22Rv1 (cell line): Measurements from ENCODE around the gene YTHDF1.

ENCODE experiments used
- H3K27ac ChIP-seq: fragments of 450-650 bp; 2 replicates; pipeline ENCODE4 v1.5.1; 2017
- ZFX ChIP-seq: fragments of 450-650 bp; IDR thresholded peaks from 2 replicates; pipeline ENCODE4 v1.6.1; 2017; ENCODE audit warnings: antibody characterized with exemption, borderline replicate concordance
- TF ChIP-seq, protein P1 (sequence below): fragments of 450-650 bp; IDR thresholded peaks from 2 replicates; pipeline ENCODE4 v1.5.1; 2017; ENCODE audit warnings: mild to moderate bottlenecking

Gene YTHDF1

DNA sequence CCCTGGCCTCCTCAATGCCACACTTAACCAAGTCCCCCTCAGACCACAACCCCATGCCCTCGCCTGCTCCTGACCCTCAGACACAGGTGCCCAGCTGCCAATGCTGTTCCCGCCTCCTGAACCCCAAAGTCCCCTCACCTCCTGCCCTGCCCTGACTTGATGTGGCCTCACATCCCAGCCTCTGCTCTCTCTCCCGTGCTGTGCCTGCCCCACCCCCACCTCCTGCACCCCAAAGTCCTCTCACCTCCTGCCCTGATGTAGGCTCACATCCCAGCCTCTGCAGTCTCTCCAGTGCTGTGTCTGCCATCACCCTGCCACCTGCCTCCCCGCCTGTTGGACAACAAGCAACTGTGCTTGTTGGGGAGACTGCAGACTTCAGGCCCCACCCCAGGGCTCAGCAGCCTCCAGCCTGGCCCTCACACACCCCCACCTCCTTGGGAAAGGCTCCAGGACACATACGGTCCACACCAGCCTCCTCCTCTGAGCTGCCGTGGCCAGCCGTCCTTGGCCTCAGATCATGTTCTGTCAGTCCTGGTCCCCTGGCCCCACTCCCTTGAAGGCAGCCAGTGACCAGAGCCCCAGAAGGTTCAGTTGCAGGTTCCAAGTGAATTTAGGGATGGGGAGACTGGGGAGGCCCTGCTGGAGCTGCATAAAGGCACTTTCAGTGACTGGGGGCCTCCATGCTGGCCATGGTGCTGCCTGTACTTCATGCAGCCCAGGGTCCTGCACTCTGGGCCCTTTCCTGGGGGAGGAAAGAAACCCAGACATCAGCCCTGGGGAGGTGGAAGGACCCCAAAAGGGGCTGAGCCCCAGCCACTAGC, 28.4 kb downstream of the YTHDF1 start:
- H3K27ac ChIP-seq: no peak overlapping the region
- TF ChIP-seq, protein P1, sequence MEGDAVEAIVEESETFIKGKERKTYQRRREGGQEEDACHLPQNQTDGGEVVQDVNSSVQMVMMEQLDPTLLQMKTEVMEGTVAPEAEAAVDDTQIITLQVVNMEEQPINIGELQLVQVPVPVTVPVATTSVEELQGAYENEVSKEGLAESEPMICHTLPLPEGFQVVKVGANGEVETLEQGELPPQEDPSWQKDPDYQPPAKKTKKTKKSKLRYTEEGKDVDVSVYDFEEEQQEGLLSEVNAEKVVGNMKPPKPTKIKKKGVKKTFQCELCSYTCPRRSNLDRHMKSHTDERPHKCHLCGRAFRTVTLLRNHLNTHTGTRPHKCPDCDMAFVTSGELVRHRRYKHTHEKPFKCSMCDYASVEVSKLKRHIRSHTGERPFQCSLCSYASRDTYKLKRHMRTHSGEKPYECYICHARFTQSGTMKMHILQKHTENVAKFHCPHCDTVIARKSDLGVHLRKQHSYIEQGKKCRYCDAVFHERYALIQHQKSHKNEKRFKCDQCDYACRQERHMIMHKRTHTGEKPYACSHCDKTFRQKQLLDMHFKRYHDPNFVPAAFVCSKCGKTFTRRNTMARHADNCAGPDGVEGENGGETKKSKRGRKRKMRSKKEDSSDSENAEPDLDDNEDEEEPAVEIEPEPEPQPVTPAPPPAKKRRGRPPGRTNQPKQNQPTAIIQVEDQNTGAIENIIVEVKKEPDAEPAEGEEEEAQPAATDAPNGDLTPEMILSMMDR: no peak
- TF ChIP-seq ZFX: no peak

DNA sequence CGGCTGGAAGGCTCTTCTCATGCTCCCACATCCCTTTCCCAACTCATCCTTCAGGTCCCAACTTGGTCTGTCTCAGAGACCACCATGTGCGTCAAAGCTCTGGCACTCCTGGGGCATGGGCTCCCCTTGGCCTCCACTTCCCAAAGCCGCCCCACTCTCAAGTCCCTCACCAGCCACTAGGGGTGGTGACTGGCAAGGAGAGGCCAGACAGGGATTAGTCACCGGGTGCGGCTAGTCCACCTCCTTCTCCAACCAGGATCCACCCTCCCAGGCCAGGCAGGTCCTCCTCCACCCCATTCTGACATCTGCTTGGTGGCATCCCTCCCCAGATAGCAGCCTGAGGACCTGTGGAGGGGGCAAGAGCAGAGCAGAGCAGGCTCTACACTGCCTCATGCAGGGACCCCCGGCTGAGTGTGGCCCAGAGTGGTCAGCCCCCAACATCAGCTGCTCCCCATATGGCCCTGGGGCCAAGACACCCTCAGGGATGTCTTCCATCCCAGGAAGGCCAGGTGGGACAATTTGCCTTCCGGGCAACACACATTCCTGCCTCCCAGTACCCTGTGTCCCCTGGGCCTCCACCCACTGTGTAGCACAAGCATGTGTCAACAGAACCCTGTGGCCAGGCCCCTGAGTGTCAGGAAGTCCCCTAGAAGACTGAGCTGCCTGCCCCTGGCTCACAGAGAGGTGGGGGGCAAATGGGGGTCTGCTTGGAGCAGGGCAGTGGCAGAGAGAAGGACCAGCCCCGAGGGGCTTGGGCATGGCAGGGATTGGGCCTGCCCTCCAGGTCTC, 29.2 kb downstream of the YTHDF1 start:
- TF ChIP-seq, protein P1: no peak
- no peak for TF ChIP-seq ZFX
- H3K27ac ChIP-seq: no peak overlapping the region

DNA sequence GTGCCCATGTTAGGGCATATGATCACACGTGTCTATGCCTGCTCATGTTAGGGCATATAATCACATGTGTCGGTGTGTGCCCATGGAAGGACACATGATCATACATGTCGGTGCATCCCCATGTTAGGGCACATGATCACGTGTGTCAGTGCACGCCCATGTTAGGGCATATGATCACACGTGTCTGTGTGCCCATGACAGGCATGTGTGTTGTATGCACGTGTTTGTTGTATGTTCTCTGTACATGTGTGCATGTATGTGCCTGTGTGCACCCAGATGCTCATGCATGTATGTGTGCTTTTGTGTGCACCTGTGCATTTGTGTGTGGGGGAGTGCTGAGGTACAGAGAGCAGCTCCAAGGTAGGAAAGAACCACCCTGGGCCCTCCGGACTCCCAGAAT, 29.8 kb downstream of the YTHDF1 start:
- TF ChIP-seq, protein P1: no peak
- no peak for TF ChIP-seq ZFX
- H3K27ac ChIP-seq: no peak overlapping the region

DNA sequence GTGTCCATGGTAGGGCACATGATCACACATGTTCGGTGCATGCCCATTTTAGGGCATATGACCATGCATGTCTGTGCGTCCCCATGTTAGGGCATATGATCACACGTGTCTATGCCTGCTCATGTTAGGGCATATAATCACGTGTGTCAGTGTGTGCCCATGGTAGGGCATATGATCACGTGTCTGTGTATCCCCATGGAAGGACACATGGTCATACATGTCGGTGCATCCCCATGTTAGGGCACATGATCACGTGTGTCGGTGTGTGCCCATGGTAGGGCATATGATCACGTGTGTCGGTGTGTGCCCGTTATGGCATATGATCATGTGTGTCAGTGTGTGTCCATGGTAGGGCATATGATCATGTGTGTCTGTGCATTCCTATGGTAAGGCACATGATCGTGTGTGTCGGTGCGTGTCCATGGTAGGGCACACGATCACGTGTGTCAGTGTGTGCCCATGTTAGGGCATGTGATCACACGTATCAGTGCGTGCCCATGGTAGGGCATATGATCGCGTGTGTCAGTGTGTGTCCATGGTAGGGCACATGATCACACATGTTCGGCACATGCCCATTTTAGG, 30.6 kb downstream of the YTHDF1 start:
- TF ChIP-seq ZFX: no peak
- TF ChIP-seq, protein P1: no peak
- no peak overlapping the region for H3K27ac ChIP-seq

DNA sequence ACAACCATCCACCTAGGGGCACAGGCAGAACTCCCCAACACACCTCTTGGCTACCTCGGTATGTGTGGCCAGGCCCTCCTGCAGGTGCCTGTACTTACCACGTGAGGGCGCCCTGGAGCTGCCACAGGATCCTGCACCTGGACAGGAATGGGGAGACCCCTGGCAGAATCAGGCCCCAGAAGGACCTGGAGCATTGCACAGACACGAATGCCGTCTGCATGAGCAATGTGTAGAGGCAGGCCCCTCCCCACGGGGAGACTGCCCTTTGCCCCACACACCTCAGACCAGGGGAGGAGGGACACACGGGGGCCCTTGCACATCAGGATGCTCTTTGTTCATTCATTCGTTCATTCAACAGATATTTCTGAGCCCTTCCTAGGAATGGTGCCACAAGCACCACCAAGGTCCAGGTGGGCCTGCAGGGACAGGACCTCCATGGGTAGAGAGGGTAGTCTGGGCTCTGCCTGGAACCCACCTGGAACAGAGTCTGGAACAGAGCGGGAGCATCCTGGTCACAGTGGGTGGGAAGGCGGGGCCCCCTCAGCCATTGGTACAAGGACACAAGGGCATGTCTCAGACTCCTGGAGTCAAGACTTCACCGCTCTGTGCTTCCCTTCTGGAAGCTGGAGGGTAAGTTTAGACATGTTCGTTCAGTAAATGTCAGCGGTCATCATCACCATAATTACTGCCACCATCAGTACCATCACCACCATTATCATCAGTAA, 32.3 kb downstream of the YTHDF1 start:
- TF ChIP-seq, protein P1: peak; percentile 95
- no peak for TF ChIP-seq ZFX
- no peak overlapping the region for H3K27ac ChIP-seq

DNA sequence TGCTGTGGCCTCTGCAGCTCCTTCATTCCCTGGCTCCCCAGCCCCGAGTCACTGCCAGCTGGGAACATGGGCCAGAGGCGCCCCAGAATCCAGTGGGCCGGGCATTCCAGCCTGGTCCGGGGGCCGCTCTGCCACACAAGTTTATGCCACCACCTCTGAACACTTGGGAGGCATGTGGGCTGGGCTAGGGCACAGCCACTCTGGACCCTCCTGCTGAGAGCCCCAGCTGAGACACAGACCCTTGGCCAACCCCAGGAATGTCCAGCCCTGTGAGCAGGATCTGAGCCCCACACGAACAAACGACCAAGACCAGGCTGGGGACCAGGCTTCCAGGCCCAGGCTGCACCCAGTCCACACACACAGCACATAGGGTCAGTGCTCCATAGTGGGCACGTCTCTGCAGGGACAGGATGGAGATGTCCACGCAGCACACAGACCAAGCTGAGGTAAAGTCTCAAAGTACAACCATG, 33.0 kb downstream of the YTHDF1 start:
- no peak for TF ChIP-seq ZFX
- TF ChIP-seq, protein P1: no peak
- H3K27ac ChIP-seq: no peak overlapping the region
